K562 (cell line): ENCODE measurements around the gene C1RL. TPM values are rescaled to one million over a fixed set of nuclear protein-coding genes. Genes with fewer than 3 reads are reported as not detected.

Experiments
- ATAC-seq: fragments of 200-7000 bp; cut with Tn5 transposase; 3 replicates; pipeline ENCODE4 v1.9.1; 2020; ENCODE audit warnings: moderate library complexity
- BruUV-seq: library from RNA; stranded (reverse); fragments of 400-500 nt; replicated peaks from 2 replicates; lab custom pipeline; 2021; lab: Mats Ljungman, UMichigan
- CTCF ChIA-PET: fragments of 300-600 bp; formaldehyde crosslinking; extraction: SDS; loops from one replicate; lab custom pipeline; 2021; ENCODE audit warnings: low intra/inter-chr PET ratio; lab: Yijun Ruan, JAX
- POLR2A ChIA-PET: fragments of 300-600, 350-650 bp; sonication (Branson Sonifier 250); formaldehyde crosslinking; extraction: SDS; loops from one replicate; lab custom pipeline; 2021; ENCODE audit warnings: antibody characterized with exemption, inconsistent platforms; lab: Yijun Ruan, JAX
- DNase-seq, 4 experiments: peaks; one replicate each; pipeline versions ENCODE4 v3.0.0 to v3.0.0-alpha.2; 2011 to 2018; ENCODE audit warnings: low spot score in 3 of 4, mixed read lengths in 3 of 4; ENCODE audit errors: extremely low read depth in 1 of 4
- FAIRE-seq: peaks from 2 replicates; lab custom pipeline; 2011; peaks lifted over from hg19 to GRCh38; lab: Jason Lieb, UNC
- H2AFZ ChIP-seq: 2 replicates; pipeline ENCODE4 v1.6.0; 2011; ENCODE audit warnings: low read depth, low read length, control low read depth, inconsistent platforms
- H3K27ac ChIP-seq: fragments of 200-600 bp; 3 replicates; pipeline ENCODE4 v1.8.0; 2011; ENCODE audit warnings: low read depth, mild to moderate bottlenecking, control low read depth, inconsistent platforms, low read length, moderate library complexity, mixed read lengths; ENCODE audit errors: extremely low read depth
- H3K27me3 ChIP-seq, 2 experiments: fragments of 300-600 bp in 1 of 2; 2 replicates in 1 of 2; 3 replicates in 1 of 2; pipeline versions ENCODE4 v1.6.0 to v1.8.0; 2011; ENCODE audit warnings: inconsistent platforms in 2 of 2, low read length in 2 of 2, mild to moderate bottlenecking in 1 of 2, mixed read lengths in 1 of 2, moderate library complexity in 1 of 2; ENCODE audit not compliant: control insufficient read depth in 2 of 2, insufficient read depth in 2 of 2
- H3K36me3 ChIP-seq: fragments of 300-600 bp; 3 replicates; pipeline ENCODE4 v1.8.0; 2011; ENCODE audit warnings: mild to moderate bottlenecking, low read length, inconsistent platforms; ENCODE audit not compliant: control insufficient read depth, insufficient read depth
- H3K4me1 ChIP-seq, 2 experiments: fragments of 200-600 bp in 1 of 2; replicated peaks in 1 of 2; 2 replicates in 1 of 2; 3 replicates in 1 of 2; pipeline versions ENCODE4 v1.5.1 to v1.8.0; 2011; ENCODE audit warnings: inconsistent platforms in 2 of 2, low read length in 2 of 2, mild to moderate bottlenecking in 1 of 2, mixed read lengths in 1 of 2, moderate library complexity in 1 of 2; ENCODE audit not compliant: control insufficient read depth in 2 of 2, insufficient read depth in 2 of 2
- H3K4me2 ChIP-seq: 2 replicates; pipeline ENCODE4 v1.6.1; 2011; ENCODE audit warnings: low read length, control low read depth, inconsistent platforms, mixed read lengths; ENCODE audit not compliant: insufficient read depth
- H3K4me3 ChIP-seq: fragments of 200-600 bp; sonication (generic), shearing (Covaris generic); 2 replicates; pipeline ENCODE4 v1.5.1; 2016; ENCODE audit warnings: control low read depth, inconsistent platforms
- H3K79me2 ChIP-seq: fragments of 200-600 bp; 3 replicates; pipeline ENCODE4 v1.8.0; 2011; ENCODE audit warnings: low read length, inconsistent platforms; ENCODE audit not compliant: control insufficient read depth, insufficient read depth
- H3K9ac ChIP-seq, 2 experiments: 2 replicates each; pipeline versions ENCODE4 v1.6.0 to v1.6.1; 2011; ENCODE audit warnings: low read depth in 2 of 2, low read length in 2 of 2, control low read depth in 1 of 2, inconsistent platforms in 1 of 2, mild to moderate bottlenecking in 1 of 2, mixed read lengths in 1 of 2; ENCODE audit not compliant: insufficient read depth in 1 of 2
- H3K9me1 ChIP-seq: one replicate; pipeline ENCODE4 v1.6.0; 2011; ENCODE audit warnings: inconsistent platforms, mild to moderate bottlenecking, low read length, moderate library complexity; ENCODE audit not compliant: control insufficient read depth, insufficient read depth
- H3K9me3 ChIP-seq: replicated peaks from 2 replicates; pipeline ENCODE4 v1.5.1; 2011; ENCODE audit warnings: low read depth, low read length, inconsistent platforms; ENCODE audit not compliant: control insufficient read depth, insufficient read depth
- H4K20me1 ChIP-seq: replicated peaks from 2 replicates; pipeline ENCODE4 v1.6.1; 2011; ENCODE audit warnings: low read length, inconsistent platforms, mixed read lengths; ENCODE audit not compliant: control insufficient read depth, insufficient read depth
- DLX4 ChIP-seq: fragments of 250-450 bp; sonication (Bioruptor Pico); IDR thresholded peaks from 2 replicates; pipeline ENCODE4 v1.6.1; 2021; ENCODE audit warnings: mild to moderate bottlenecking
- ESRRA ChIP-seq: fragments of 450-650 bp; IDR thresholded peaks from 2 replicates; pipeline ENCODE4 v1.6.1; 2014; ENCODE audit warnings: low read depth, mild to moderate bottlenecking, moderate library complexity, borderline replicate concordance
- NFIC ChIP-seq: fragments of 450-650 bp; IDR thresholded peaks from 2 replicates; pipeline ENCODE4 v1.6.1; 2017; ENCODE audit warnings: mild to moderate bottlenecking, inconsistent platforms
- SRSF1 ChIP-seq: fragments of 200-400 bp; formaldehyde crosslinking; IDR thresholded peaks from 2 replicates; pipeline ENCODE4 v1.6.1; 2017; ENCODE audit warnings: mild to moderate bottlenecking, low read depth, low read length, moderate library complexity
- ZNF707 ChIP-seq: fragments of 250-450 bp; sonication (Bioruptor Pico); conservative IDR thresholded peaks from 2 replicates; pipeline ENCODE4 v1.8.0; 2022; ENCODE audit warnings: inconsistent platforms, mild to moderate bottlenecking, moderate library complexity
- WGBS: fragments of 100-300 bp; shearing (Covaris generic); methylation state at CpG from one replicate; pipeline ENCODE4 v1.1.6; 2016; ENCODE audit warnings: low coverage, mixed read lengths; ENCODE audit not compliant: insufficient coverage; ENCODE audit errors: missing lambda C conversion rate; 5-methylcytosine and 5-hydroxymethylcytosine counted together
- in situ Hi-C: fragments of 300-500 bp; cut with MboI; formaldehyde crosslinking; loops from 4 replicates; pipeline ENCODE4 v1.15.0; 2018; ENCODE audit warnings: inconsistent platforms, mixed read lengths
- intact Hi-C: fragments of 100-400 bp; cut with micrococcal nuclease; formaldehyde crosslinking; loops from 2 replicates; pipeline ENCODE4 v1.14.2; 2022
- polyA plus RNA-seq, 8 experiments: library from polyadenylated mRNA; depleted of rRNA in 4 of 8; stranded (reverse) in 5 of 8; unstranded in 3 of 8; fragments of >200 nt; fragmentation: Nextera tagmentation in 2 of 8; fragmentation: Illumina TruSeq in 1 of 8; extraction: Ambion mirVana in 2 of 8; extraction: Trizol in 1 of 8; gene quantifications; 2 replicates each; pipeline versions ENCODE4 v1.2.1 to v1.2.3, GENCODE V29; 2011 to 2014; ENCODE audit warnings: inconsistent platforms in 1 of 8, missing spikeins in 1 of 8
- total RNA-seq, 7 experiments: library from RNA; depleted of rRNA in 6 of 7; stranded (reverse); fragments of >200 nt in 6 of 7; fragmentation: Illumina TruSeq in 2 of 7; extraction: Trizol in 2 of 7; gene quantifications; 2 replicates each; pipeline versions ENCODE4 v1.2.1 to v1.2.3, GENCODE V29; 2011 to 2021; ENCODE audit warnings: low replicate concordance in 1 of 7

C1RL gene
- total and polyA plus RNA-seq, 9 of the 15 experiments (the other 6 are each of a cell fraction or from before 2014, with no cell fraction given), result 1.4 to 10.7 (median 8.0) TPM

- no peaks in the 10 kb centered on the region for H3K27me3 ChIP-seq
- peak; percentile 19; the same call in 1 of the 2 replicates for TF ChIP-seq NFIC
- TF ChIP-seq ZNF707 (CRISPR knock-in tag), result no peak
- no peak for TF ChIP-seq DLX4
- FAIRE-seq (no peak), ATAC-seq (no peak), DNase-seq (no peak)
- peak overlapping the region in 1 of 2 experiments; percentile 35; a peak in 1 of 4 replicates for H3K9ac ChIP-seq
- ChIA-PET CTCF (no interaction called here), POLR2A (interaction anchor here (0.6 kb wide), 1 partner anchor 10 kb away, joined by 3 read pairs; no protein-coding TSS in a partner anchor)
- H3K9me3 ChIP-seq, result no peaks in the 10 kb centered on the region
- no peak overlapping the region for H3K27ac ChIP-seq
- H3K4me3 ChIP-seq, result no peak overlapping the region
- no peak overlapping the region for H2AFZ ChIP-seq
- H3K4me2 ChIP-seq, result no peak overlapping the region
- 87% methylated on average over 7 of the region's 8 CpGs for whole genome bisulfite sequencing
- H3K36me3 ChIP-seq, result peaks cover 13% of the 10 kb centered on the region; the same call in 1 of the 3 replicates
- no peaks in the 10 kb centered on the region for H3K9me1 ChIP-seq
- no peaks in the 10 kb centered on the region for H4K20me1 ChIP-seq
- peaks cover 0 to 9% of the 10 kb centered on the region in 2 experiments; a peak in 2 of 5 replicates for H3K4me1 ChIP-seq
- BruUV-seq, result no TSS peak
- in situ Hi-C loops (no loop called here), intact Hi-C loops (no loop called here)
- H3K79me2 ChIP-seq, result no peaks in the 10 kb centered on the region
These were observed 46.5 kb upstream of the C1RL start for GRCh38 chr12:7155471-7156034.

- peaks cover 18% of the 10 kb centered on the region; the same call in 1 of the 3 replicates for H3K36me3 ChIP-seq
- H3K4me2 ChIP-seq, result no peak overlapping the region
- no peaks in the 10 kb centered on the region for H3K9me1 ChIP-seq
- intact Hi-C loops (no loop called here), in situ Hi-C loops (no loop called here)
- ChIA-PET CTCF (no interaction called here), POLR2A (interaction anchor here (0.6 kb wide), 1 partner anchor 9 kb away, joined by 3 read pairs; no protein-coding TSS in a partner anchor)
- peaks cover 0 to 9% of the 10 kb centered on the region in 2 experiments; a peak in 2 of 5 replicates for H3K4me1 ChIP-seq
- no peak for DNase-seq
- H3K27ac ChIP-seq, result no peak overlapping the region
- H3K27me3 ChIP-seq, result no peaks in the 10 kb centered on the region
- H3K4me3 ChIP-seq, result no peak overlapping the region
- no peak overlapping the region for H3K9ac ChIP-seq
- H3K79me2 ChIP-seq, result no peaks in the 10 kb centered on the region
- H4K20me1 ChIP-seq, result no peaks in the 10 kb centered on the region
- BruUV-seq, result no TSS peak
- no peak for FAIRE-seq
- WGBS, result 49% methylated on average over 10 of the region's 12 CpGs
- no peak overlapping the region for H2AFZ ChIP-seq
- no peak for ATAC-seq
- no peaks in the 10 kb centered on the region for H3K9me3 ChIP-seq
- TF ChIP-seq SRSF1, result no peak
- 0 out of 2 replicates have a peak, but pooled peaks have one; percentile 13 for TF ChIP-seq ESRRA
These were observed 46.0 kb upstream of the C1RL start for GRCh38 chr12:7154901-7155470.
